Loucy (cell line): ENCODE measurements around the gene TMEM33.

Experiments
- CTCF ChIP-seq: fragments of 200-600 bp; sonication (generic); conservative IDR thresholded peaks from 2 replicates; pipeline ENCODE4 v1.5.1; 2014; ENCODE audit warnings: mild to moderate bottlenecking, antibody characterized with exemption, low read length
- EZH2phosphoT487 ChIP-seq: fragments of 200-600 bp; IDR thresholded peaks from 2 replicates; pipeline ENCODE4 v1.6.1; 2018; ENCODE audit warnings: antibody characterized with exemption, mild to moderate bottlenecking, moderate library complexity, borderline replicate concordance

GRCh38 chr4:41932988-41933387, 2.2 kb upstream of the TMEM33 start:
- no peak for TF ChIP-seq CTCF
- TF ChIP-seq EZH2phosphoT487: no peak
